IPS-18a (cell line): ENCODE data around the gene SORCS3.

ENCODE experiments used
- H3K27ac ChIP-seq: one replicate; pipeline ENCODE4 v1.5.1; 2013; ENCODE audit warnings: low read length
- H3K27me3 ChIP-seq: one replicate; pipeline ENCODE4 v1.6.1; 2013; ENCODE audit warnings: mild to moderate bottlenecking, low read length; ENCODE audit not compliant: control insufficient read depth, insufficient read depth
- H3K36me3 ChIP-seq: one replicate; pipeline ENCODE4 v1.6.1; 2013; ENCODE audit warnings: low read depth, low read length; ENCODE audit not compliant: control insufficient read depth
- H3K4me1 ChIP-seq: one replicate; pipeline ENCODE4 v1.6.1; 2013; ENCODE audit warnings: low read depth, low read length; ENCODE audit not compliant: control insufficient read depth
- H3K4me3 ChIP-seq: one replicate; pipeline ENCODE4 v1.5.1; 2013; ENCODE audit warnings: low read length
- H3K9ac ChIP-seq: one replicate; pipeline ENCODE4 v1.6.1; 2013; ENCODE audit warnings: mild to moderate bottlenecking, low read length, moderate library complexity
- H3K9me3 ChIP-seq: one replicate; pipeline ENCODE4 v1.6.1; 2013; ENCODE audit warnings: low read depth, low read length; ENCODE audit not compliant: control insufficient read depth

Gene SORCS3

GRCh38 chr10:104780946-104781595 lies 140.0 kb downstream of the SORCS3 start:
- H3K4me3 ChIP-seq: no peak overlapping the region
- H3K27ac ChIP-seq: no peak overlapping the region
- no peaks in the 10 kb centered on the region for H3K9me3 ChIP-seq
- H3K36me3 ChIP-seq: no peaks in the 10 kb centered on the region
- no peaks in the 10 kb centered on the region for H3K4me1 ChIP-seq
- no peak overlapping the region for H3K9ac ChIP-seq
- no peaks in the 10 kb centered on the region for H3K27me3 ChIP-seq

DNA sequence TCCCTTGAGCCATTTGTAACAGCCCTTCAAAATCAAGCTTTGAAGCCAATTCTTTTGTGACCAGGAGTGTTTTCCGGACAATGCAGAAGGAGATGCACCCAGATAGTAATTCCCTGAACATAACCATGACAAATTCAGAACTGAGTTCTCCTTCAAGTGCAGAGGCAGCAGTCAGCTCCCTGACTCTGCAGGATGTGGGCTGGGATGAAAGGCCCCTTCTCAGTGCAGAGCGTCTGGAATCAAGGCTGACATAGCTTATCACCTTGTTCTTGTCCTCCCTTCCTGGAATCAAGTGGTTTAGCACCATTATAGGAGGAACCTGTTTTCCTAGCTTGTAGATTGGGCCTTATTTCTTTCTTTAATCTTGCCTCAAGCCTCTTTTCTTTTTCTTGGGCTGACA lies 143.4 kb downstream of the SORCS3 start:
- H3K9ac ChIP-seq: no peak overlapping the region
- no peaks in the 10 kb centered on the region for H3K4me1 ChIP-seq
- no peak overlapping the region for H3K4me3 ChIP-seq
- H3K27ac ChIP-seq: no peak overlapping the region
- H3K27me3 ChIP-seq: no peaks in the 10 kb centered on the region
- no peaks in the 10 kb centered on the region for H3K36me3 ChIP-seq
- H3K9me3 ChIP-seq: no peaks in the 10 kb centered on the region

DNA sequence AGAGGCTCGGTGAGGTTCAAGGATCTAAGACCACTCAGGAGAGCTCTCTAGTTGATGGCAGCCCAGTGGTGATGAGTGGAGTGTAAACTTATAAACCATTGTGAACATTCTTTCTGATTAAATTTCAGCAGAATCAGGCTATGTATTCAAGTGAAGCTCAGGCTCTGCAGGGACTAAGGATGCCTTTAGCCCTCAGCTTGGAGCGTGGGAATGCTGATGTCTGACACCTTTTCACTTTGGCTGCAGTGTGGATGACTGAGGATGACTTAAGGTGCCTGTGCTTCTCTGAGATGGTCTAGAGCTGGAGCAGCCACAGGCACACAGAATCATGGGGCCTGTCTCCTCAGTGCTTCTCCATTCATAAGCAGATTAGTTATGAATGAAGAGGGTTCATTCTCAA lies 150.4 kb downstream of the SORCS3 start:
- no peaks in the 10 kb centered on the region for H3K9me3 ChIP-seq
- no peaks in the 10 kb centered on the region for H3K27me3 ChIP-seq
- H3K36me3 ChIP-seq: no peaks in the 10 kb centered on the region
- no peak overlapping the region for H3K27ac ChIP-seq
- H3K4me3 ChIP-seq: no peak overlapping the region
- no peak overlapping the region for H3K9ac ChIP-seq
- H3K4me1 ChIP-seq: no peaks in the 10 kb centered on the region

GRCh38 chr10:104795411-104795810 lies 154.3 kb downstream of the SORCS3 start:
- no peak overlapping the region for H3K9ac ChIP-seq
- H3K4me3 ChIP-seq: no peak overlapping the region
- no peak overlapping the region for H3K27ac ChIP-seq
- no peaks in the 10 kb centered on the region for H3K36me3 ChIP-seq
- no peaks in the 10 kb centered on the region for H3K27me3 ChIP-seq
- no peaks in the 10 kb centered on the region for H3K4me1 ChIP-seq
- H3K9me3 ChIP-seq: no peaks in the 10 kb centered on the region

- no peak overlapping the region for H3K4me3 ChIP-seq
- H3K27ac ChIP-seq: no peak overlapping the region
- H3K36me3 ChIP-seq: no peaks in the 10 kb centered on the region
- no peaks in the 10 kb centered on the region for H3K4me1 ChIP-seq
- H3K9me3 ChIP-seq: no peaks in the 10 kb centered on the region
- no peak overlapping the region for H3K9ac ChIP-seq
- no peaks in the 10 kb centered on the region for H3K27me3 ChIP-seq
Observed at GRCh38 chr10:104796823-104797222, 155.7 kb downstream of the SORCS3 start.

DNA sequence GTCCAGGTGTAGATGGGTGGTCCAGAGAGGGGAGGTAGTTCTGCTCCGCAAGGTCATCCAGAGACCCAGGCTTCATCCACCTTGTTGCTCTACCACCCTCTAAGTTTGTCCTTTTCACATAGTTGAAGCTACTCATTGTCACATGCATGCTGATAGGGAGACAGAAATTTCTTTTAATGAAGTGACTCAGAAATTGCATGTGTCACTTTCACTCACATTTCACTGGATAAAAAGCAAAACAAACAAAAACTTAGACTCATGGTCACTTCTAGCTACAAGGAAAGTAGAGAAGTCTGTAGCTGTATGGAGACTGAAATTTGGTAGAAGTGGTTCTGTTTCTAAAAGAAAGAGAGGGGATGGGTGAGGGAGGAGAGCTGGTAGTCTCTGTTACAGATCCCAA lies 161.9 kb downstream of the SORCS3 start:
- Histone ChIP-seq H3K27ac (no peak overlapping the region), H3K4me1 (no peaks in the 10 kb centered on the region), H3K36me3 (no peaks in the 10 kb centered on the region), H3K9ac (no peak overlapping the region), H3K4me3 (no peak overlapping the region), H3K9me3 (no peaks in the 10 kb centered on the region), H3K27me3 (no peaks in the 10 kb centered on the region)

- Histone ChIP-seq H3K4me3 (no peak overlapping the region), H3K36me3 (no peaks in the 10 kb centered on the region), H3K27ac (no peak overlapping the region), H3K27me3 (no peaks in the 10 kb centered on the region), H3K4me1 (peaks cover 7% of the 10 kb centered on the region), H3K9me3 (no peaks in the 10 kb centered on the region), H3K9ac (no peak overlapping the region)
Observed at GRCh38 chr10:104804880-104805279, 163.8 kb downstream of the SORCS3 start.

DNA sequence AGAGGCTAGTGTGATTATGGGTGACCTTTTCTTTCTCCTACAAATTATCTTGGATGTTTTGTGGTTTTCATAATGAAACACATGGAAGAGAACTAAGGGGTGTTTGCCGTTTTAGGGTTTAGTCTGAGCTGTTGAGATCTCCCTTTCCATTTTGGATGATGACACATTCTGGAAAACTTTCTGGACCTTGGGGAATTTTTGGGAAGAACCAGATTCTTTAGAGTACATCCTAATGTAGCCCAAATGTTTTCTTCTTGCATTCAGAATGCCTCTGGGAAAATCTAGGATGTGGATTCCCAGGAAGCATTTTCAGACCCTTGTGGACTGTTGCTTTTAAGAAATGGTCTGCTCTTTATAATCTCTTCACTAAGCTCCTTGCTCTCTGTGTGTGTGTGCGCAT lies 165.7 kb downstream of the SORCS3 start:
- H3K9ac ChIP-seq: no peak overlapping the region
- no peaks in the 10 kb centered on the region for H3K27me3 ChIP-seq
- H3K36me3 ChIP-seq: no peaks in the 10 kb centered on the region
- no peaks in the 10 kb centered on the region for H3K9me3 ChIP-seq
- H3K27ac ChIP-seq: no peak overlapping the region
- peaks cover 7% of the 10 kb centered on the region for H3K4me1 ChIP-seq
- no peak overlapping the region for H3K4me3 ChIP-seq

DNA sequence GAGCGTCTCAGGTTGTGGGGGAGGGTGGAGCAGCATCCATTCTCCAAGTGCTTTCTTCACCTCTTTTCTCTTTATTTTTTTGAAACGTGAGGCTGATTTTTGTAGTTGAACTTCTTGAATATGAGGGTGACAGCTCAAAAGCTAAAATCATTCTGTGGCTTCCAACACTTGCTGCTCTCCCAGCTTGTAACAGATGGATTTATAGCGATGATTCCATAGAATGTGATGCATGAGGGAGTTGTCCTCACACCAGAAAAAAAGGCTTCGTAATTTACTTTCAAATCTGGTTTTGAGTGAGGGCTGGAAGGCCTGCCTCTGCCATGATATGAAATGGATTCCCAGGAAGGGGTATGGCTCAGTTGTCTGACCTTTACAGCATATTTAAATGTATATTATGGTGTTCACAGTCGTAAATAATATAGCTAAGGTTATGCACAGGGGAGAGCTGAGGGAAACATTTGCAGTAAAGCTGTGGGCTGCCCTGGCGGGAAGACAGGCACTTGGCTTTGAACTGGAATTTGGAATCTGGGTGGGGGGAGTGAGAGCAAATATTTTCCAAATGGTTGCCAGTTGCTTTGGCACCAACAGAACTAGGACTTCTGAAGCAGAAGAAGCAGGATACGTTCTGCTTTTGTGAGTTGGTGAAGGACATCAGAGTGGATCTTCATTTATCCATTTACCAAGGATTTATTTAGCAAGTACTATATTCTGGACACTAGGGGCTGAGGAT lies 166.7 kb downstream of the SORCS3 start:
- no peak overlapping the region for H3K27ac ChIP-seq

GRCh38 chr10:104809288-104810090 lies 168.4 kb downstream of the SORCS3 start:
- H3K27ac ChIP-seq: no peak overlapping the region

More for the DNA sequence above, 166.7 kb downstream of the SORCS3 start:
- Histone ChIP-seq H3K4me1 (peaks cover 7% of the 10 kb centered on the region), H3K27me3 (no peaks in the 10 kb centered on the region), H3K36me3 (no peaks in the 10 kb centered on the region), H3K9ac (no peak overlapping the region), H3K4me3 (no peak overlapping the region), H3K9me3 (no peaks in the 10 kb centered on the region)

GRCh38 chr10:104811166-104811565 lies 170.1 kb downstream of the SORCS3 start:
- H3K9ac ChIP-seq: no peak overlapping the region
- no peaks in the 10 kb centered on the region for H3K9me3 ChIP-seq
- no peak overlapping the region for H3K4me3 ChIP-seq
- H3K36me3 ChIP-seq: no peaks in the 10 kb centered on the region
- no peaks in the 10 kb centered on the region for H3K27me3 ChIP-seq
- peaks cover 7% of the 10 kb centered on the region for H3K4me1 ChIP-seq
- H3K27ac ChIP-seq: no peak overlapping the region

More at GRCh38 chr10:104809288-104810090, 168.4 kb downstream of the SORCS3 start:
- no peak overlapping the region for H3K9ac ChIP-seq
- H3K27me3 ChIP-seq: no peaks in the 10 kb centered on the region
- peaks cover 7% of the 10 kb centered on the region for H3K4me1 ChIP-seq
- H3K9me3 ChIP-seq: no peaks in the 10 kb centered on the region
- H3K36me3 ChIP-seq: no peaks in the 10 kb centered on the region
- H3K4me3 ChIP-seq: no peak overlapping the region
